Coronary artery (tissue), 2 donors: Measurements from ENCODE around the gene NTRK3.

ENCODE experiments used
- DNase-seq: peaks from one replicate; pipeline ENCODE4 v3.0.0-alpha.2; 2017; ENCODE audit warnings: low spot score
- H3K27ac ChIP-seq, 2 donors: fragments of 200-600 bp; sonication (generic); one replicate each; pipeline ENCODE4 v1.5.1; 2016 to 2019
- H3K4me3 ChIP-seq: fragments of 200-600 bp; sonication (generic); 2 replicates; pipeline ENCODE4 v1.5.1; 2016; ENCODE audit warnings: mild to moderate bottlenecking, moderate library complexity
- TF ChIP-seq, protein P1 (sequence below): fragments of 200-600 bp; sonication (generic); IDR thresholded peaks from one replicate; pipeline ENCODE4 v1.5.1; 2019; ENCODE audit warnings: antibody characterized with exemption

Gene NTRK3

DNA sequence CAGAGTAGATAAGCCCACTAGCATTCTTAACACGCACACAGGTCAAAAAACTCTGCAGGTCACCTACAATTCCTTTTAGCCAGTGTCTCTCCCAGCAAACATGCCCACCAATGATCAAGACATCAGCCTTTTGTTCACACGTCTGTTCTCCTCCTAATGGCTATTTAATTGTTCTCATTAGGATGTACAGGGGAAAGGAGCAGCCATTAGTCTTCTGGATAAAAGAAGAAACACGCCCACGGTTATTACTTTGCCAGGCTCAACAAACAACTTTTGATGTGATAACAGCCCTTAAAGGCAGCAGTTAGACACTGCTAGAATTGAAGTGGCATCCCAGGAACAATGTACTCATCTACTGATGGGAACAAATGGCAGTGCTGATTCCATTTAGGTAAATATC is 108.8 kb downstream of the NTRK3 start:
- DNase-seq: no peak
- H3K4me3 ChIP-seq: no peak overlapping the region
- TF ChIP-seq, protein P1, sequence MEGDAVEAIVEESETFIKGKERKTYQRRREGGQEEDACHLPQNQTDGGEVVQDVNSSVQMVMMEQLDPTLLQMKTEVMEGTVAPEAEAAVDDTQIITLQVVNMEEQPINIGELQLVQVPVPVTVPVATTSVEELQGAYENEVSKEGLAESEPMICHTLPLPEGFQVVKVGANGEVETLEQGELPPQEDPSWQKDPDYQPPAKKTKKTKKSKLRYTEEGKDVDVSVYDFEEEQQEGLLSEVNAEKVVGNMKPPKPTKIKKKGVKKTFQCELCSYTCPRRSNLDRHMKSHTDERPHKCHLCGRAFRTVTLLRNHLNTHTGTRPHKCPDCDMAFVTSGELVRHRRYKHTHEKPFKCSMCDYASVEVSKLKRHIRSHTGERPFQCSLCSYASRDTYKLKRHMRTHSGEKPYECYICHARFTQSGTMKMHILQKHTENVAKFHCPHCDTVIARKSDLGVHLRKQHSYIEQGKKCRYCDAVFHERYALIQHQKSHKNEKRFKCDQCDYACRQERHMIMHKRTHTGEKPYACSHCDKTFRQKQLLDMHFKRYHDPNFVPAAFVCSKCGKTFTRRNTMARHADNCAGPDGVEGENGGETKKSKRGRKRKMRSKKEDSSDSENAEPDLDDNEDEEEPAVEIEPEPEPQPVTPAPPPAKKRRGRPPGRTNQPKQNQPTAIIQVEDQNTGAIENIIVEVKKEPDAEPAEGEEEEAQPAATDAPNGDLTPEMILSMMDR: no peak
- no peak overlapping the region for H3K27ac ChIP-seq

DNA sequence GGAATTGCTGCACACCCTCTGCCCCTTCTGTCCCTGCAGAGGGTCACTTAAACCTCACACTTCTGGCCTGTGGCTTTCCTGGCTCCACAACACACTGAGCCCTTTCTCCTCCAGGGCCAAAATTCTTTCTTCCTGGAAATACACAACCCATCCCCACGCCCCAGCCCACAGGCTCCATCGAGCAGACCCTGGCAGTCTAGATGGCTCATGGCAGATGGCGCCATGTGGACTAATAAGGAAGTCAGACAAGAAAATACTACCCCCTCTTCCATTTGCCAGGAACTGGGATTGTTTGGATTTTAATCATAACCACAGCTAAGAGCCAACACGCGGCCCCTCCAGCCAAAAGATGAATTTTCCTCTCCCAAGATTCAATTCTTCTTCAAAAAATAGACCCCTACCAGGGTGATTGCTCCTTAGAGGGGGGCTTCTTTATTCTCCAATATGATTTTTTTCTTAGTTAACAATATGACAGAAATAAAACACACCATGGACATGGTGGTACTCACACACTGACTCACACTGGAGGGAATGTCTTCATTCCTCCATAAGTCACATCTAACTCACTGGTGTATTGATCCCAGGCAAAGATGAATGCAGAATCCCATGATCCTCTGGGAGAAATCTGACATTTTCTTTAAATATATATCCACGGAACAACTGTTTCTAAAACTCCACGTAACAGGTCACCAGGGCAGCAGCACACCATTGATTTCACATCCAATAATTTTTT is 111.5 kb downstream of the NTRK3 start:
- Histone ChIP-seq H3K4me3 (no peak overlapping the region), H3K27ac (no peak overlapping the region)
- no peak for DNase-seq
- TF ChIP-seq, protein P1: no peak

DNA sequence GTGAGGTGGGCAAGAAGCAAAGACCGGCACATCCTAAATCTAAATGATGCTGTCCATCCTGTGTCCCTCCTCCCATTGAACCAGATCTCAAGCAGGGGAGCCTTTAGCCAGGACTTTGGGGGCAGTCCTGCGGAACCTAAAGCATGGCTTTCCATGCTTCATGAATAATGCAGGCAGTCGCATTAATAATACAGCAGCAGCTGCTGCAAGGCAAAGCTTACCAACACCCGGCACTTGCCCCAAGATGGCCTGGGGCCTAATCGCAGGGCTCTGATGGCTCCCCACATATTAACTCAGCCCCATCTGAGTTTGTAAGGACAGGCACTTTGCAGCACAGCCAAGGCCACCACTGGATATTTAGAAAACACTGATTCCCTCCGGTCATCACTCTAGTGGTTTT is 114.4 kb downstream of the NTRK3 start:
- TF ChIP-seq, protein P1: no peak
- no peak overlapping the region for H3K27ac ChIP-seq
- H3K4me3 ChIP-seq: no peak overlapping the region
- DNase-seq: no peak

DNA sequence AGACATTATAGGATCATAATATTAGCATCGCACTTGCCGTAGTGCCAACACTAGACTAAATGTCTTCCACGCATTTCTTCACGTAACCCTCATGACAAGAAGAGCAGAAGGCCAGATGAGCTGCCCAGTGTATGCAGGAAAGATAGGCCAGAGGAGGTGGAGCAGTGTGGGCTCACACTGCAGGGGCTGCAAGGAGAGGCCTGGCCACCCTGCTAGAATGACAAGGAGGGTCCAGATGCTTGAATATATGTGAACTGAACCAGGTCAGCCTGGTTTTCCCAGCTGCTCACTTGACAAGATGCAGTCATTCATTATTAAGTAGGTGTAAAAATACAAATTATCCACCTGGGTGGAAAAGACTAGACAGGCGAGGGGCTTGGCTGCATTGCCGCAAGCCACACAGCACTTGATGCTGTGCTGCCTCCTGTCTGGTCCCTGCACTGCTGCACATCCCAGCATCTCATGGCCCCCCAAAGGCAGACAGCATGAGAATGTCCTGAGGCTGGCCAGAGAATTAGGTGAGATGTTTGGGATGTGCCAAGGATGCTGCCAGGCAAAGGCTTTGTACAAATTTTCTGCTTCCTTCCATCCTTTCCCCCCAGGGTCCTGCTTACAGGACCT is 115.2 kb downstream of the NTRK3 start:
- Histone ChIP-seq H3K27ac (no peak overlapping the region), H3K4me3 (no peak overlapping the region)
- DNase-seq: no peak
- TF ChIP-seq, protein P1: no peak

DNA sequence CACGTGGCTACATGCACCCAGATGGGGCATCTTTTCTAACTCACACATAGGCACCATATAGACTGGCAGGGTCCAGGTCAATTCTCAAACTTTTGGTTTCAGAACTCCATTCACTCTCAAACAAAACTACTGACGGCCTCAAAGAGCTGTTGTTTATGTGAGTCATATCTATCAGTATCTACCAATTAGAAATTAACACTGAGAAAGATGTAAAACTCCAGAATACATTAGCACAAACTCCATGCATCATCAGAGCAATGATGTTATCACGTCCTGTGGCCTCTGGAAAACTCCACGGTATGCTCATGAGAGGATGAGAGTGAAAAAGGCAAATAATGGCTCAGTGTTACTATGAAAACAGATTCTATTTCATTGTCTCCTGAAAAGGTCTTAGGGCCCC is 116.1 kb downstream of the NTRK3 start:
- Histone ChIP-seq H3K4me3 (no peak overlapping the region), H3K27ac (no peak overlapping the region)
- DNase-seq: no peak
- TF ChIP-seq, protein P1: no peak

DNA sequence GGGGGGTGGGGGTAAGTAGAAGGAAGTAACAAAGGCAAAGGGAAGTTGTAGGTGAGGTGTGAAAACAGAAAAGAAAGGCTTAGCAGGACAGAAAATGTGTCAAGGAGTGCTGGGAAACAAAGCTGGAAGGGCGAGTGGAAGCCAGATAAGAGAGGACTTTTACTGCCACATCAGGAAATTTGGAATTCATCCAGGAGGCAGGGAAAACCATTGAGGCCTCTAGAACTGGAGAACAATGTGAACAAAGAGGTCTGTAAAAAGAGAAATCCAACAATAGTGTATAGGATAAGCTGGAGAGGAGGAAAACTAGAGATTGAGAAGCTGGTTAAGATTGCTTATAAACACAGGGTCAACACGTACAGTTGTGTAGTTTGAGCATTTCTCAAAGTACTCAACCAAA is 116.6 kb downstream of the NTRK3 start:
- DNase-seq: no peak
- Histone ChIP-seq H3K4me3 (no peak overlapping the region), H3K27ac (no peak overlapping the region)
- TF ChIP-seq, protein P1: no peak

DNA sequence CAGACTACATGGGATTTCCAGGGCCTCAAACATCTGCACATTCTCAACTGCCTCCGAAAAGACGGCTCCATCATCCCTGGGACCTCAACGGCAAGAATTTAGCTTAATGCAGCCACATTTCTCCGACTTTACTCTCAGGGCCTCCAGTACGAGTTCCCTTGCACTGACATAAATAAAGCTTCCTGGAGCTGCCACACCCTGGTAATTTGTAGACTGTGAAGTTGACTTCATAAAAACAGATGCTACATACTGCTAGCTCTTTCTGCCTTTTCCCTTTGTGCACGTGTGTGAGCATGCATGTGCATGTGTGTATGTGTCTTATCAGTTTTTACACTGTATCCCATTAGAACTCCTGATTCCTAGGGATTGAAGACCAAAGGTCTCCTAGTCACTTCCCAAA is 122.7 kb downstream of the NTRK3 start:
- no peak overlapping the region for H3K4me3 ChIP-seq
- DNase-seq: no peak
- H3K27ac ChIP-seq: no peak overlapping the region
- TF ChIP-seq, protein P1: no peak
